HCT116 (cell line): ENCODE measurements around the gene MRPL37. TPM values are rescaled to one million over a fixed set of nuclear protein-coding genes. Genes with fewer than 3 reads are reported as not detected.
A peak's percentile ranks its signal among the peaks of the same experiment; 100 is the strongest.

ENCODE experiments used
- ATAC-seq: fragments of 200-7000 bp; cut with Tn5 transposase; 2 replicates; pipeline ENCODE4 v1.9.1; 2020; ENCODE audit warnings: mild to moderate bottlenecking, moderate library complexity
- Bru-seq: library from RNA; stranded (reverse); fragments of 400-500 nt; gene quantifications from one replicate; lab custom pipeline; 2021; lab: Mats Ljungman, UMichigan
- BruChase-seq, 2 experiments: library from RNA; stranded (reverse); fragments of 400-500 nt; gene quantifications; one replicate each; lab custom pipeline; 2021; lab: Mats Ljungman, UMichigan
- BruUV-seq: library from RNA; stranded (reverse); fragments of 400-500 nt; replicated peaks from 2 replicates; lab custom pipeline; 2021; lab: Mats Ljungman, UMichigan
- CTCF ChIA-PET: fragments of 300-600 bp; sonication (Branson Sonifier 250); formaldehyde crosslinking; loops from one replicate; lab custom pipeline; 2021; ENCODE audit warnings: antibody characterized with exemption; lab: Charles Lee
- POLR2A ChIA-PET: fragments of 300-600, 350-600 bp; sonication (Branson Sonifier 250); formaldehyde crosslinking; loops from one replicate; lab custom pipeline; 2021; ENCODE audit warnings: antibody characterized with exemption; lab: Charles Lee
- RAD21 ChIA-PET, 2 experiments: fragments of 300-600 bp; sonication (Branson Sonifier 250); formaldehyde crosslinking; loops; one replicate each; lab custom pipeline; 2023; ENCODE audit warnings: low total read pairs in 2 of 2; ENCODE audit not compliant: uncharacterized antibody in 2 of 2, unreplicated experiment in 2 of 2, low non-redundant PET in 1 of 2; lab: Charles Lee
- DNase-seq: peaks from one replicate; pipeline ENCODE4 v3.0.0-alpha.2; 2010; ENCODE audit warnings: low read depth, low spot score
- H2AFZ ChIP-seq: fragments of 200-600 bp; shearing (Covaris generic), sonication (generic); 2 replicates; pipeline ENCODE4 v1.6.1; 2017; ENCODE audit warnings: low read depth, mixed run types, mixed read lengths, antibody characterized with exemption, low read length; ENCODE audit not compliant: poor library complexity, severe bottlenecking
- H3K27ac ChIP-seq: 2 replicates; pipeline ENCODE4 v1.5.1; 2012; ENCODE audit warnings: low read depth, low read length
- H3K27me3 ChIP-seq: fragments of 200-600 bp; sonication (generic); 2 replicates; pipeline ENCODE4 v1.6.1; 2016; ENCODE audit warnings: mixed run types, low read length, mixed read lengths; ENCODE audit not compliant: insufficient read depth
- H3K36me3 ChIP-seq, 2 experiments: fragments of 200-500 bp in 1 of 2; fragments of 200-600 bp in 1 of 2; sonication (Bioruptor generic) in 1 of 2; sonication (generic) in 1 of 2; 2 replicates each; pipeline versions ENCODE4 v1.5.1 to v1.6.1; 2014 to 2016; ENCODE audit warnings: low read length in 2 of 2, inconsistent platforms in 1 of 2, mixed read lengths in 1 of 2, mixed run types in 1 of 2; ENCODE audit not compliant: insufficient read depth in 2 of 2, control insufficient read depth in 1 of 2
- H3K4me1 ChIP-seq, 2 experiments: fragments of 200-600 bp in 1 of 2; sonication (generic) in 1 of 2; 2 replicates each; pipeline versions ENCODE4 v1.5.1 to v1.6.1; 2012 to 2017; ENCODE audit warnings: low read length in 2 of 2, inconsistent platforms in 1 of 2, mild to moderate bottlenecking in 1 of 2, mixed read lengths in 1 of 2, mixed run types in 1 of 2, moderate library complexity in 1 of 2; ENCODE audit not compliant: insufficient read depth in 2 of 2, control insufficient read depth in 1 of 2
- H3K4me2 ChIP-seq: fragments of 200-600 bp; sonication (generic); 2 replicates; pipeline ENCODE4 v1.6.1; 2017; ENCODE audit warnings: mixed run types, low read length, mixed read lengths
- H3K4me3 ChIP-seq, 2 experiments: fragments of 200-600 bp in 1 of 2; sonication (generic) in 1 of 2; replicated peaks in 1 of 2; 2 replicates each; pipeline ENCODE4 v1.5.1; 2011 to 2016; ENCODE audit warnings: low read length in 2 of 2, control low read depth in 1 of 2, low read depth in 1 of 2, mild to moderate bottlenecking in 1 of 2, mixed read lengths in 1 of 2, mixed run types in 1 of 2
- H3K79me2 ChIP-seq: fragments of 200-600 bp; sonication (generic); 2 replicates; pipeline ENCODE4 v1.6.1; 2017; ENCODE audit warnings: mild to moderate bottlenecking, mixed run types, low read length, moderate library complexity, mixed read lengths; ENCODE audit not compliant: insufficient read depth
- H3K9ac ChIP-seq: fragments of 200-600 bp; sonication (generic); 2 replicates; pipeline ENCODE4 v1.6.1; 2016; ENCODE audit warnings: low read length, mixed read lengths
- H3K9me2 ChIP-seq: fragments of 200-600 bp; sonication (generic), shearing (Covaris generic); 2 replicates; pipeline ENCODE4 v1.6.1; 2017; ENCODE audit warnings: mixed run types, mild to moderate bottlenecking, moderate library complexity; ENCODE audit not compliant: insufficient read depth
- H3K9me3 ChIP-seq, 2 experiments: fragments of 200-500 bp in 1 of 2; fragments of 200-600 bp in 1 of 2; sonication (Bioruptor generic) in 1 of 2; sonication (generic) in 1 of 2; 2 replicates each; pipeline ENCODE4 v1.6.1; 2014 to 2017; ENCODE audit warnings: low read length in 2 of 2, mixed read lengths in 2 of 2, inconsistent platforms in 1 of 2, low read depth in 1 of 2, mild to moderate bottlenecking in 1 of 2, mixed run types in 1 of 2, moderate library complexity in 1 of 2; ENCODE audit not compliant: control insufficient read depth in 1 of 2, insufficient read depth in 1 of 2
- H4K20me1 ChIP-seq: fragments of 200-600 bp; sonication (generic), shearing (Covaris generic); 2 replicates; pipeline ENCODE4 v1.6.1; 2017; ENCODE audit warnings: mixed run types, mild to moderate bottlenecking, moderate library complexity; ENCODE audit not compliant: insufficient read depth
- ATF3 ChIP-seq: IDR thresholded peaks from 2 replicates; pipeline ENCODE4 v1.6.1; 2012
- CBX3 ChIP-seq: IDR thresholded peaks from 2 replicates; pipeline ENCODE4 v1.6.1; 2012; ENCODE audit warnings: low read depth
- EGR1 ChIP-seq: IDR thresholded peaks from 2 replicates; pipeline ENCODE4 v1.6.1; 2012; ENCODE audit warnings: low read depth
- ELF1 ChIP-seq: IDR thresholded peaks from 2 replicates; pipeline ENCODE4 v1.6.1; 2012; ENCODE audit warnings: low read depth, borderline replicate concordance
- EZH2 ChIP-seq: fragments of 200-600 bp; sonication (generic); IDR thresholded peaks from 2 replicates; pipeline ENCODE4 v1.6.1; 2017; ENCODE audit warnings: antibody characterized with exemption, mixed run types
- EZH2phosphoT487 ChIP-seq: fragments of 200-600 bp; IDR thresholded peaks from 2 replicates; pipeline ENCODE4 v1.6.1; 2018; ENCODE audit warnings: antibody characterized with exemption, borderline replicate concordance
- FOSL1 ChIP-seq: IDR thresholded peaks from 2 replicates; pipeline ENCODE4 v1.6.1; 2012; ENCODE audit warnings: low read depth
- JUND ChIP-seq: IDR thresholded peaks from 2 replicates; pipeline ENCODE4 v1.6.1; 2012
- POLR2A ChIP-seq: IDR thresholded peaks from 2 replicates; pipeline ENCODE4 v1.7.0; 2011; ENCODE audit warnings: borderline replicate concordance; ENCODE audit not compliant: insufficient read depth, insufficient read length; ENCODE audit errors: extremely low read depth
- POLR2AphosphoS5 ChIP-seq: IDR thresholded peaks from 2 replicates; pipeline ENCODE4 v1.6.1; 2011; ENCODE audit warnings: mild to moderate bottlenecking, low read depth, low read length, moderate library complexity
- RAD21 ChIP-seq: IDR thresholded peaks from 2 replicates; pipeline ENCODE4 v1.6.1; 2012; ENCODE audit warnings: low read depth, mild to moderate bottlenecking
- SIN3A ChIP-seq: IDR thresholded peaks from 2 replicates; pipeline ENCODE4 v1.6.1; 2012; ENCODE audit warnings: low read depth
- SP1 ChIP-seq: IDR thresholded peaks from 2 replicates; pipeline ENCODE4 v1.6.1; 2012; ENCODE audit warnings: low read depth
- SRF ChIP-seq: IDR thresholded peaks from 2 replicates; pipeline ENCODE4 v1.6.1; 2012; ENCODE audit warnings: low read depth
- TCF7L2 ChIP-seq: IDR thresholded peaks from 2 replicates; pipeline ENCODE4 v1.7.0; 2011; ENCODE audit warnings: borderline replicate concordance, inconsistent platforms; ENCODE audit not compliant: insufficient read depth, insufficient read length; ENCODE audit errors: extremely low read depth
- YY1 ChIP-seq: IDR thresholded peaks from 2 replicates; pipeline ENCODE4 v1.6.1; 2011; ENCODE audit warnings: low read length, low read depth, moderate library complexity, mild to moderate bottlenecking; ENCODE audit not compliant: insufficient replicate concordance; ENCODE audit errors: extremely low read depth
- ZFX ChIP-seq: fragments of 450-650 bp; IDR thresholded peaks from 2 replicates; pipeline ENCODE4 v1.6.1; 2017
- ZNF274 ChIP-seq: fragments of 200-500 bp; sonication (Bioruptor generic); IDR thresholded peaks from 2 replicates; pipeline ENCODE4 v1.6.1; 2014; ENCODE audit warnings: mild to moderate bottlenecking, low read depth, low read length, inconsistent platforms
- intact Hi-C: fragments of 100-400 bp; cut with micrococcal nuclease; formaldehyde crosslinking; loops from 2 replicates; pipeline ENCODE4 v1.10.0; 2022
- long read RNA-seq: library from polyadenylated mRNA; unstranded; transcript quantifications from one replicate; pipeline ENCODE4 v2.0.0, GENCODE V29; 2021; ENCODE audit not compliant: unreplicated experiment
- polyA plus RNA-seq: library from polyadenylated mRNA; unstranded; fragments of >200 nt; gene quantifications from 2 replicates; pipeline ENCODE4 v1.2.1, GENCODE V29; 2012; ENCODE audit warnings: missing spikeins
- total RNA-seq: library from RNA; stranded (reverse); gene quantifications from one replicate; pipeline ENCODE4 v1.2.1, GENCODE V29; 2021; ENCODE audit not compliant: unreplicated experiment
- TF ChIP-seq, protein P1 (sequence below): IDR thresholded peaks from 2 replicates; pipeline ENCODE4 v1.6.1; 2012
- TF ChIP-seq, protein P2 (sequence below): IDR thresholded peaks from 2 replicates; pipeline ENCODE4 v1.6.1; 2011; ENCODE audit warnings: mild to moderate bottlenecking, low read length, moderate library complexity; ENCODE audit not compliant: insufficient replicate concordance; ENCODE audit errors: extremely low read depth
- TF ChIP-seq, protein P3 (sequence below), 3 experiments: fragments of 200-600 bp in 1 of 3; sonication (generic) in 1 of 3; IDR thresholded peaks in 2 of 3; conservative IDR thresholded peaks in 1 of 3; 2 replicates each; pipeline ENCODE4 v1.5.1; 2012 to 2017; ENCODE audit warnings: low read depth in 2 of 3, low read length in 2 of 3, antibody characterized with exemption in 1 of 3, borderline replicate concordance in 1 of 3, control low read depth in 1 of 3, mild to moderate bottlenecking in 1 of 3, mixed read lengths in 1 of 3, mixed run types in 1 of 3, moderate library complexity in 1 of 3; ENCODE audit not compliant: insufficient read depth in 1 of 3

Gene MRPL37
- total RNA-seq (132 TPM), Bru-seq, nascent RNA (percentile 77 among the genes with signal in this experiment), BruChase-seq, experiment 1, labeled RNA remaining after a 6-hour chase (percentile 88 among the genes with signal in this experiment), BruChase-seq, experiment 2, labeled RNA remaining after a 2-hour chase (percentile 81 among the genes with signal in this experiment)
- polyA plus RNA-seq = 98.1 and 139 TPM in 2 replicates
- long read RNA-seq, transcript MRPL37-202 (7 exons, 1,483 nt) = major isoform, 84 of 158 reads
- long read RNA-seq, partial matches to known transcripts = 62 of 158 reads
- long read RNA-seq, other reads (novel, unspliced or antisense) = 10 of 158 reads

- no TSS peak for BruUV-seq
- TF ChIP-seq SIN3A = peak; percentile 73
- no peak for TF ChIP-seq EZH2
- no peak for TF ChIP-seq TCF7L2
- peak; percentile 80; the same call in 1 of the 2 replicates for TF ChIP-seq ZFX
- no peak for TF ChIP-seq EZH2phosphoT487
- no peak; the same call in 1 of the 2 replicates for TF ChIP-seq SRF
- TF ChIP-seq CBX3 = no peak
- TF ChIP-seq JUND = no peak
- no peak for TF ChIP-seq ELF1
- peak; percentile 97 for TF ChIP-seq SP1
- TF ChIP-seq RAD21 = no peak
- TF ChIP-seq ZNF274 = no peak
- peak; percentile 98 for TF ChIP-seq YY1
- no peak for TF ChIP-seq FOSL1
- TF ChIP-seq EGR1 = no peak
- TF ChIP-seq POLR2A = peak; percentile 56
- TF ChIP-seq ATF3 = no peak
- TF ChIP-seq, protein P1, sequence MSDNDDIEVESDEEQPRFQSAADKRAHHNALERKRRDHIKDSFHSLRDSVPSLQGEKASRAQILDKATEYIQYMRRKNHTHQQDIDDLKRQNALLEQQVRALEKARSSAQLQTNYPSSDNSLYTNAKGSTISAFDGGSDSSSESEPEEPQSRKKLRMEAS = peak; percentile 49; the same call in 1 of the 2 replicates
- TF ChIP-seq, protein P2, sequence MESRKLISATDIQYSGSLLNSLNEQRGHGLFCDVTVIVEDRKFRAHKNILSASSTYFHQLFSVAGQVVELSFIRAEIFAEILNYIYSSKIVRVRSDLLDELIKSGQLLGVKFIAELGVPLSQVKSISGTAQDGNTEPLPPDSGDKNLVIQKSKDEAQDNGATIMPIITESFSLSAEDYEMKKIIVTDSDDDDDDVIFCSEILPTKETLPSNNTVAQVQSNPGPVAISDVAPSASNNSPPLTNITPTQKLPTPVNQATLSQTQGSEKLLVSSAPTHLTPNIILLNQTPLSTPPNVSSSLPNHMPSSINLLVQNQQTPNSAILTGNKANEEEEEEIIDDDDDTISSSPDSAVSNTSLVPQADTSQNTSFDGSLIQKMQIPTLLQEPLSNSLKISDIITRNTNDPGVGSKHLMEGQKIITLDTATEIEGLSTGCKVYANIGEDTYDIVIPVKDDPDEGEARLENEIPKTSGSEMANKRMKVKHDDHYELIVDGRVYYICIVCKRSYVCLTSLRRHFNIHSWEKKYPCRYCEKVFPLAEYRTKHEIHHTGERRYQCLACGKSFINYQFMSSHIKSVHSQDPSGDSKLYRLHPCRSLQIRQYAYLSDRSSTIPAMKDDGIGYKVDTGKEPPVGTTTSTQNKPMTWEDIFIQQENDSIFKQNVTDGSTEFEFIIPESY = no peak
- TF ChIP-seq, protein P3, sequence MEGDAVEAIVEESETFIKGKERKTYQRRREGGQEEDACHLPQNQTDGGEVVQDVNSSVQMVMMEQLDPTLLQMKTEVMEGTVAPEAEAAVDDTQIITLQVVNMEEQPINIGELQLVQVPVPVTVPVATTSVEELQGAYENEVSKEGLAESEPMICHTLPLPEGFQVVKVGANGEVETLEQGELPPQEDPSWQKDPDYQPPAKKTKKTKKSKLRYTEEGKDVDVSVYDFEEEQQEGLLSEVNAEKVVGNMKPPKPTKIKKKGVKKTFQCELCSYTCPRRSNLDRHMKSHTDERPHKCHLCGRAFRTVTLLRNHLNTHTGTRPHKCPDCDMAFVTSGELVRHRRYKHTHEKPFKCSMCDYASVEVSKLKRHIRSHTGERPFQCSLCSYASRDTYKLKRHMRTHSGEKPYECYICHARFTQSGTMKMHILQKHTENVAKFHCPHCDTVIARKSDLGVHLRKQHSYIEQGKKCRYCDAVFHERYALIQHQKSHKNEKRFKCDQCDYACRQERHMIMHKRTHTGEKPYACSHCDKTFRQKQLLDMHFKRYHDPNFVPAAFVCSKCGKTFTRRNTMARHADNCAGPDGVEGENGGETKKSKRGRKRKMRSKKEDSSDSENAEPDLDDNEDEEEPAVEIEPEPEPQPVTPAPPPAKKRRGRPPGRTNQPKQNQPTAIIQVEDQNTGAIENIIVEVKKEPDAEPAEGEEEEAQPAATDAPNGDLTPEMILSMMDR (IDR thresholded peaks at IDR 0.05 in 2 of 3, conservative IDR thresholded peaks at IDR 0.05 in 1 of 3; ENCODE audit: borderline replicate concordance in 1 of 3, insufficient read depth in 1 of 3, low read depth in 2 of 3, low read length in 2 of 3) = no peak
- peak; percentile 94 for TF ChIP-seq POLR2AphosphoS5
Observed at GRCh38 chr1:54199765-54200518, at the start of gene MRPL37, which contains the start of gene CYB5RL. TSS of gene MRPL37 (plus strand) at chr1:54200167. CDS start at chr1:54200244, 77 bp downstream. TSS of gene CYB5RL (minus strand) at chr1:54200030. CDS start at chr1:54195616, 4,414 bp downstream.

More at GRCh38 chr1:54199765-54200518, at the start of gene MRPL37, which contains the start of gene CYB5RL:
- peak; percentile 96 for DNase-seq
- peaks cover 9 to 10% of the 10 kb centered on the region in 2 experiments; a peak in 2 of 4 replicates for H3K36me3 ChIP-seq
- peak within 1 kb of the TSS; percentile 62 for H3K27ac ChIP-seq
- no peaks in the 10 kb centered on the region for H3K9me2 ChIP-seq
- CTCF ChIA-PET = interaction anchor here (0.7 to 2.1 kb wide), 4 partner anchors 18 to 339 kb away, joined by 3 to 8 read pairs (median 4); no protein-coding TSS in a partner anchor
- H3K27me3 ChIP-seq = no peaks in the 10 kb centered on the region
- POLR2A ChIA-PET = interaction anchor here (0.7 to 1.3 kb wide), 6 partner anchors 18 to 299 kb away, joined by 3 to 8 read pairs (median 3); no protein-coding TSS in a partner anchor
- peaks cover 11 to 17% of the 10 kb centered on the region in 2 experiments for H3K4me1 ChIP-seq
- H3K4me2 ChIP-seq = peak within 1 kb of the TSS; percentile 97
- RAD21 ChIA-PET = interaction anchor here (0.5 to 0.7 kb wide), 2 partner anchors 203 to 515 kb away, joined by 3 to 4 read pairs; no protein-coding TSS in a partner anchor
- no peaks in the 10 kb centered on the region for H3K9me3 ChIP-seq
- peaks cover 49% of the 10 kb centered on the region for H3K79me2 ChIP-seq
- H3K4me3 ChIP-seq = peak within 1 kb of the TSS; percentile 81 to 89
- H3K9ac ChIP-seq = peak within 1 kb of the TSS; percentile 90
- intact Hi-C loops = loop anchor here (5.0 to 10.0 kb wide), 2 partner anchors 205 to 287 kb away; partner anchors contain the start of gene SSBP3
- peak within 1 kb of the TSS; percentile 67 for H2AFZ ChIP-seq
- peak; percentile 98 for ATAC-seq
- H4K20me1 ChIP-seq = no peaks in the 10 kb centered on the region
